ENCODE data around the gene MAGEL2. TPM values are rescaled to one million over a fixed set of nuclear protein-coding genes. Genes with fewer than 3 reads are reported as not detected.

The MAGEL2 gene
- 0.12 TPM for total RNA-seq
- long read RNA-seq = 0 reads

- no peaks in the 10 kb centered on the region for H3K9me3 ChIP-seq
- peak; percentile 28 for DNase-seq
- H3K4me1 ChIP-seq = no peaks in the 10 kb centered on the region
- TF ChIP-seq CTCF (IDR thresholded peaks at IDR 0.05) = no peak
- H3K4me3 ChIP-seq = peak within 1 kb of the TSS; percentile 37
- H3K27me3 ChIP-seq (ENCODE audit: low read depth) = peaks cover 17% of the 10 kb centered on the region
- no peak within 1 kb of the TSS for H3K27ac ChIP-seq
- intact Hi-C loops (cut with DNase I) = loop anchor here (10.0 kb wide), 1 partner anchor 227 kb away; no protein-coding TSS in a partner anchor
- peak; percentile 13 to 21 for ATAC-seq
- no peaks in the 10 kb centered on the region for H3K36me3 ChIP-seq
These were observed at the start of gene MAGEL2 for GRCh38 chr15:23647421-23648370. MAGEL2 (minus strand) TSS chr15:23647867; CDS start chr15:23647742, 125 bp downstream.

GRCh38 chr15:23695282-23695681 is 47.6 kb upstream of the MAGEL2 start:
- DNase-seq = no peak

GRCh38 chr15:23694592-23694991 is 46.9 kb upstream of the MAGEL2 start:
- no peaks in the 10 kb centered on the region for H3K4me1 ChIP-seq
- TF ChIP-seq CTCF (IDR thresholded peaks at IDR 0.05) = no peak
- intact Hi-C loops (cut with DNase I) = no loop called here
- no peaks in the 10 kb centered on the region for H3K27me3 ChIP-seq (ENCODE audit: low read depth)
- H3K27ac ChIP-seq = no peak overlapping the region
- H3K4me3 ChIP-seq = no peak overlapping the region
- H3K36me3 ChIP-seq = no peaks in the 10 kb centered on the region
- no peak for ATAC-seq
- DNase-seq = no peak
- H3K9me3 ChIP-seq = no peaks in the 10 kb centered on the region

More at GRCh38 chr15:23695282-23695681, 47.6 kb upstream of the MAGEL2 start:
- Histone ChIP-seq H3K4me1 (no peaks in the 10 kb centered on the region), H3K9me3 (no peaks in the 10 kb centered on the region), H3K36me3 (no peaks in the 10 kb centered on the region), H3K27me3 (ENCODE audit: low read depth) (no peaks in the 10 kb centered on the region), H3K27ac (no peak overlapping the region), H3K4me3 (no peak overlapping the region)
- intact Hi-C loops (cut with DNase I) = no loop called here
- ATAC-seq = no peak
- TF ChIP-seq CTCF (IDR thresholded peaks at IDR 0.05) = no peak

GRCh38 chr15:23690450-23690852 is 42.8 kb upstream of the MAGEL2 start:
- Histone ChIP-seq H3K4me1 (peaks cover 4% of the 10 kb centered on the region), H3K27me3 (ENCODE audit: low read depth) (no peaks in the 10 kb centered on the region), H3K9me3 (no peaks in the 10 kb centered on the region), H3K4me3 (no peak overlapping the region), H3K36me3 (no peaks in the 10 kb centered on the region), H3K27ac (peak overlapping the region; percentile 60)
- DNase-seq (peak; percentile 63), ATAC-seq (peak; percentile 84)
- TF ChIP-seq CTCF (IDR thresholded peaks at IDR 0.05) = no peak
- intact Hi-C loops (cut with DNase I) = no loop called here

- H3K4me3 ChIP-seq = no peak overlapping the region
- H3K27ac ChIP-seq = peak overlapping the region; percentile 60
- H3K36me3 ChIP-seq = no peaks in the 10 kb centered on the region
- no peaks in the 10 kb centered on the region for H3K9me3 ChIP-seq
- DNase-seq = no peak
- peaks cover 4% of the 10 kb centered on the region for H3K4me1 ChIP-seq
- no peak for ATAC-seq
- TF ChIP-seq CTCF (IDR thresholded peaks at IDR 0.05) = no peak
- H3K27me3 ChIP-seq (ENCODE audit: low read depth) = no peaks in the 10 kb centered on the region
- intact Hi-C loops (cut with DNase I) = no loop called here
These were observed 42.3 kb upstream of the MAGEL2 start for GRCh38 chr15:23690015-23690414.
